Body of pancreas (tissue), 4 donors: ENCODE results near the gene CTSL. TPM values are rescaled to one million over a fixed set of nuclear protein-coding genes. Genes with fewer than 3 reads are reported as not detected.
A peak's percentile ranks its signal among the peaks of the same experiment; 100 is the strongest.

ENCODE experiments used
- ATAC-seq: fragments of 150-250 bp; one replicate; pipeline ENCODE4 v1.9.1; 2016
- DNase-seq, 4 donors: peaks; one replicate each; pipeline ENCODE4 v3.0.0-alpha.2; 2019
- H3K27ac ChIP-seq, 4 donors: fragments of 200-600 bp; sonication (generic); 1 replicate in 3 of 4; 2 replicates in 1 of 4; pipeline versions ENCODE4 v1.5.1 to v1.6.1; 2016 to 2019; ENCODE audit warnings: mild to moderate bottlenecking in 1 of 4, mixed read lengths in 1 of 4, moderate library complexity in 1 of 4
- H3K27me3 ChIP-seq, 2 donors: fragments of 200-600 bp; sonication (generic); one replicate each; pipeline ENCODE4 v1.6.0; 2016; ENCODE audit warnings: mild to moderate bottlenecking in 1 of 2
- H3K36me3 ChIP-seq, 2 donors: fragments of 200-600 bp; sonication (generic); replicated peaks in 1 of 2; 2 replicates each; pipeline ENCODE4 v1.5.1; 2016; ENCODE audit warnings: low read depth in 2 of 2; ENCODE audit not compliant: insufficient read depth in 1 of 2
- H3K4me1 ChIP-seq: fragments of 200-600 bp; sonication (generic); one replicate; pipeline ENCODE4 v1.6.0; 2016
- H3K4me3 ChIP-seq, 2 donors: fragments of 200-600 bp; sonication (generic); 1 replicate in 1 of 2; 2 replicates in 1 of 2; pipeline ENCODE4 v1.5.1; 2016 to 2019
- H3K9me3 ChIP-seq, 3 donors: fragments of 200-600 bp; sonication (generic); 1 replicate in 2 of 3; 2 replicates in 1 of 3; pipeline ENCODE4 v1.5.1; 2016
- POLR2A ChIP-seq, 3 donors: fragments of 450-650 bp; IDR thresholded peaks; one replicate each; pipeline ENCODE4 v1.6.1; 2016; ENCODE audit warnings: antibody characterized with exemption in 3 of 3, mild to moderate bottlenecking in 2 of 3
- WGBS, 2 donors: methylation state at CpG; one replicate each; pipeline ENCODE4 v1.1.5; 2017; 5-methylcytosine and 5-hydroxymethylcytosine counted together
- intact Hi-C: fragments of 100-400 bp; cut with DNase I; formaldehyde crosslinking; loops from one replicate; pipeline ENCODE4 v1.15.1; 2023
- total RNA-seq, 2 donors: library from RNA; depleted of rRNA; stranded (reverse); fragments of >200 nt; gene quantifications; one replicate each; pipeline ENCODE4 v1.1.0, GENCODE V29; 2016
- TF ChIP-seq, protein P1 (sequence below), 7 experiments: fragments of 450-650 bp in 4 of 7; fragments of 200-600 bp in 3 of 7; sonication (generic) in 3 of 7; IDR thresholded peaks; one replicate each; pipeline ENCODE4 v1.5.1; 2016 to 2019; ENCODE audit warnings: antibody characterized with exemption in 7 of 7

Gene CTSL
- 10 to 100 TPM; 45.8 to 60.2 TPM for total RNA-seq

DNA sequence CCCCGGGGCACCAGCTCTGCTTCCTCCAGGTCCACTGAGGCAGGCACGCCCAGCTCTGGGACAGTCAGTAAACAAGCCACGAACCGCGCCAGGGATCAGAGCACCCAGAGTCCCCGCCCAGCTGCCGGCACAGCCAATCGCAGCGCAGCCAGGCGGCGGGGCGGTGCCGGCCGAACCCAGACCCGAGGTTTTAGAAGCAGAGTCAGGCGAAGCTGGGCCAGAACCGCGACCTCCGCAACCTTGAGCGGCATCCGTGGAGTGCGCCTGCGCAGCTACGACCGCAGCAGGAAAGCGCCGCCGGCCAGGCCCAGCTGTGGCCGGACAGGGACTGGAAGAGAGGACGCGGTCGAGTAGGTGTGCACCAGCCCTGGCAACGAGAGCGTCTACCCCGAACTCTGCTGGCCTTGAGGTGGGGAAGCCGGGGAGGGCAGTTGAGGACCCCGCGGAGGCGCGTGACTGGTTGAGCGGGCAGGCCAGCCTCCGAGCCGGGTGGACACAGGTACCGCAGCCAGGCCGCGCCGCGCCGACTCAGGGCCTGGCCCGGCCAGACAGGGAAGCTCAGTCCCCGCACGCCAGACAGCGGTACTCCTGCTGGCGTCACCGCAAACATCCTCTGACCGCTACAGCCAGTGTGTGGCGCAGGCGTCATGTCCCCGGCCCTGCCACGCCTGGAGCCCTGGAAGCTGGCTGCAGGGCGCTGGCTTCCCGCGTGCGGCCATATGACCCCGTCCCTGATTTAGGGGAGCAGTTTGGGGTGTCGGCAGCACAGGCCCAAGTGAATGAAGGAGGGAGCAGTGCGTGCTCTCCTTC is at the start of gene CTSL:
Gene CTSL (plus strand): TSS at position 220 of the 810 bp plus-strand sequence. CDS start 1,485 bp downstream, outside the sequence.
- Histone ChIP-seq H3K4me1 (peaks cover 22% of the 10 kb centered on the region), H3K4me3 (peak within 1 kb of the TSS; percentile 28 to 33), H3K27me3 (no peaks in the 10 kb centered on the region), H3K9me3 (no peaks in the 10 kb centered on the region), H3K36me3 (peaks cover 0 to 5% of the 10 kb centered on the region in 2 donors), H3K27ac (peak within 1 kb of the TSS; percentile 82 to 90 (median 88))
- intact Hi-C loops: no loop called here
- TF ChIP-seq, protein P1, sequence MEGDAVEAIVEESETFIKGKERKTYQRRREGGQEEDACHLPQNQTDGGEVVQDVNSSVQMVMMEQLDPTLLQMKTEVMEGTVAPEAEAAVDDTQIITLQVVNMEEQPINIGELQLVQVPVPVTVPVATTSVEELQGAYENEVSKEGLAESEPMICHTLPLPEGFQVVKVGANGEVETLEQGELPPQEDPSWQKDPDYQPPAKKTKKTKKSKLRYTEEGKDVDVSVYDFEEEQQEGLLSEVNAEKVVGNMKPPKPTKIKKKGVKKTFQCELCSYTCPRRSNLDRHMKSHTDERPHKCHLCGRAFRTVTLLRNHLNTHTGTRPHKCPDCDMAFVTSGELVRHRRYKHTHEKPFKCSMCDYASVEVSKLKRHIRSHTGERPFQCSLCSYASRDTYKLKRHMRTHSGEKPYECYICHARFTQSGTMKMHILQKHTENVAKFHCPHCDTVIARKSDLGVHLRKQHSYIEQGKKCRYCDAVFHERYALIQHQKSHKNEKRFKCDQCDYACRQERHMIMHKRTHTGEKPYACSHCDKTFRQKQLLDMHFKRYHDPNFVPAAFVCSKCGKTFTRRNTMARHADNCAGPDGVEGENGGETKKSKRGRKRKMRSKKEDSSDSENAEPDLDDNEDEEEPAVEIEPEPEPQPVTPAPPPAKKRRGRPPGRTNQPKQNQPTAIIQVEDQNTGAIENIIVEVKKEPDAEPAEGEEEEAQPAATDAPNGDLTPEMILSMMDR (IDR thresholded peaks at IDR 0.05): peak in 5 of 7 experiments; percentile 11 to 39 (median 35)
- TF ChIP-seq POLR2A (IDR thresholded peaks at IDR 0.05): peak; percentile 73 to 86 (median 86)
- ATAC-seq (peak; percentile 91), DNase-seq (peak; percentile 82 to 91 (median 91))
- WGBS, 2 donors: 0 to 2% methylated on average over 9 to 67 of the region's 67 CpGs

DNA sequence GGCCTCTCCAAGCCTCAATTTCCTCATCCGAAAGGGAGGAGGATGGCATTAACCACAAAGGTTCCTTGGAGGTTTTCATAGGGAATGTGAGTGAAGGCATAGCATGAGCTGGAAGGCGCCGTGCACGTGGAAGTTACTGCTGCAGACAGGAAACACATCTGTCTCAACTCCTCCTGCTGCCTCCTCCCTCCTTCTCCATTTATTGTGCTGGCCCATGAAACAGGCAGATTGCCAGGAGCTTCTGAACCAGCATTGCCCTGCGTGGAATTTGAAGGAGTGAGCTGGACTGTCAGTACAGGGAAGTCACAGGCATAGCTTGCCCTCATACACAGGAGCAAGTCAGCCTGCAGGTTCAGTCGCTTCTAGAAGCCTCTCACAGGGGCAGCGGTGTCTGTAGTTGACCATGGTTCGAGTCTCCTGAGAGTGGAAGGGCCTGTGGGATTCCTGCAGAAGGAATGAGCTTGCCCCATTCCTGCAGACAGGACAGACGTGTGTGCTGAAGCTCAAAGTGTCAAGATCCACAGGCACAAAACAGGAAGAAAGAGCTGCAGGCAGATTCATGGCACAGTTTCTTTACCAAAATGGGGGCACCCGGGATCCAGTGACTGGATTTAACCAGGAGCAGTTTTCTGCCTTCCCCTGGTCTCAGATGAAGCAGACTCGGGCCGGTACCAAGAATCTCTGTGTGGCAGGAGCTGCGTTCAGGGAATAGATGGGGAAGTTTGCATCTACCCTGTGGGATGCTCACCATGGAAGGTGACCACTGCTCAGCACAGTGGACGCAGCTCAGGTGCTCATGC is 48.7 kb upstream of the CTSL start:
- peaks cover 19% of the 10 kb centered on the region for H3K4me1 ChIP-seq
- H3K27ac ChIP-seq: no peak overlapping the region
- no peaks in the 10 kb centered on the region for H3K27me3 ChIP-seq
- WGBS, 2 donors: 79 to 84% methylated on average over 14 of the region's 14 CpGs
- DNase-seq (peak in 2 of 4 donors; percentile 49 to 61), ATAC-seq (no peak)
- peaks cover 0 to 4% of the 10 kb centered on the region in 2 donors for H3K36me3 ChIP-seq
- H3K9me3 ChIP-seq: no peaks in the 10 kb centered on the region
- no peak overlapping the region for H3K4me3 ChIP-seq
- no peak for TF ChIP-seq POLR2A (IDR thresholded peaks at IDR 0.05)
- TF ChIP-seq, protein P1 (IDR thresholded peaks at IDR 0.05): no peak
- intact Hi-C loops: no loop called here

DNA sequence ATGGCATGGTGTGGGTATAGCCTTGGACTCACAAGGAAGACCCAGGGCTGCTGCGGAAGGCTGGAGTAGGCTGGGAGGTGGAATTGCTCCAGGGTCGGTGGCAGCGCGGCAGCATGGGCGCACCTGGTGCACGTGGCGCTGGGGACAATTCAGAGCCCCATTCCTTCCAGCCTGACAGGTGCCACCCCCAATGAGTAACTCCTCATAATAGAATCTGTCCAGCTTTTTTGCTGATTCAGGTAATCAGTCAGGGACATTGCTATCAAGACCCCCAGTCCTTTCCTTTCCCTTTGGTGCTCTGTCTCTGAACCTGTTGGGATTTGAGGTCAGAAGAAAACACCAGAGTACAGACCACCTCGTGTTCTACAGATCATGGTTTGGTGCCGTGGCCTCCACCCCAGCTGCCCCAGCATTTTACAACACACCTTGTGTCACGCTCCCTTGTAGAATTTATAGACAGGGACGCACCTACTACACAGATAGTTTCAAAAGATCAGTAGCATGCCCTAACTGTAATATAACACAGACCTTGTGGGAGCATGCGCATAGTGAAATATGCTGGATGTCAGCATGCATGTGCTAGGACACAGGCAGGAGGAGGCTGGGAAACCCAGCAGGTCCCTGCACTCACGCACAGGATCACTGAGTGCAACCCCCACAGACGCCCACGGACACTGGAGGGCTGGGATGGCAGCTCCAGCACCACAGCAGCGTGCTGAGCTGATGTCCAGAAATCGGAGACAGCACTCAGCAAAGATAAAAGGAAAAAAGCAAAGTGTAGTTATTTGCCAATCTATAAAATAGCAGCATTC is 47.9 kb upstream of the CTSL start:
- no peak overlapping the region for H3K27ac ChIP-seq
- H3K27me3 ChIP-seq: no peaks in the 10 kb centered on the region
- H3K4me1 ChIP-seq: peaks cover 22% of the 10 kb centered on the region
- ATAC-seq (no peak), DNase-seq (no peak)
- no peaks in the 10 kb centered on the region for H3K9me3 ChIP-seq
- 90 to 93% methylated on average over 17 of the region's 17 CpGs for WGBS, 2 donors
- TF ChIP-seq, protein P1 (IDR thresholded peaks at IDR 0.05): no peak
- TF ChIP-seq POLR2A (IDR thresholded peaks at IDR 0.05): no peak
- no peak overlapping the region for H3K4me3 ChIP-seq
- intact Hi-C loops: no loop called here
- H3K36me3 ChIP-seq: peaks cover 0 to 4% of the 10 kb centered on the region in 2 donors

- Histone ChIP-seq H3K4me1 (peaks cover 30% of the 10 kb centered on the region), H3K27ac (no peak overlapping the region), H3K27me3 (no peaks in the 10 kb centered on the region), H3K36me3 (peaks cover 0 to 4% of the 10 kb centered on the region in 2 donors), H3K9me3 (no peaks in the 10 kb centered on the region), H3K4me3 (no peak overlapping the region)
- WGBS, 2 donors: 70 to 73% methylated on average over 9 of the region's 9 CpGs
- intact Hi-C loops: no loop called here
- TF ChIP-seq, protein P1 (IDR thresholded peaks at IDR 0.05): peak; percentile 61 to 83 (median 76)
- no peak for TF ChIP-seq POLR2A (IDR thresholded peaks at IDR 0.05)
- DNase-seq (peak; percentile 67 to 77 (median 70)), ATAC-seq (peak; percentile 57)
These were observed 47.1 kb upstream of the CTSL start for GRCh38 chr9:87678650-87679355.
